Measurements from ENCODE around the gene MTAP. TPM values are rescaled to one million over a fixed set of nuclear protein-coding genes. Genes with fewer than 3 reads are reported as not detected.
"Not testable (repeated sequence)": the region's sequence is repeated elsewhere in the genome, so short reads cannot be mapped to it uniquely, and the experiment has no call there.

The MTAP gene
- total RNA-seq, 1 experiment from 2014 or later: 326 TPM

DNA sequence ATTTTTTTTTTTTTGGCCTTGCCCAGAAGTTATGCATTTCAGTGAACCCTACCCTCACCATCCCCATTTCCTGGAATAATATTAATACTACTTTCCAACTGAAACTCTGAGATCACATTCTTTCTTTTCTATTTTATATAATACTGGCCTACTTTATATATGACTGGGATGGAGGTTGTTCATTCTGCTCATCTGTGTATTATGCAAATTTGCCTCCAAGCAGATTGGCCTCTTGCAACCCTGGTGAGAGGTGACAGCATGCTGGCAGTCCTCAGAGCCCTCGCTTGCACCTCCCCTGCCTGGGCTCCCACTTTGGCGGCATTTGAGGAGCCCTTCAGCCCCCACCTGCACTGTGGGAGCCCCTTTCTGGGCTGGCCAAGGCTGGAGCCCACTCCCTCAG is 156.4 kb downstream of the MTAP start:
- CTCF ChIA-PET: no interaction called here
- no TSS peak for BruUV-seq (replicated peaks)

DNA sequence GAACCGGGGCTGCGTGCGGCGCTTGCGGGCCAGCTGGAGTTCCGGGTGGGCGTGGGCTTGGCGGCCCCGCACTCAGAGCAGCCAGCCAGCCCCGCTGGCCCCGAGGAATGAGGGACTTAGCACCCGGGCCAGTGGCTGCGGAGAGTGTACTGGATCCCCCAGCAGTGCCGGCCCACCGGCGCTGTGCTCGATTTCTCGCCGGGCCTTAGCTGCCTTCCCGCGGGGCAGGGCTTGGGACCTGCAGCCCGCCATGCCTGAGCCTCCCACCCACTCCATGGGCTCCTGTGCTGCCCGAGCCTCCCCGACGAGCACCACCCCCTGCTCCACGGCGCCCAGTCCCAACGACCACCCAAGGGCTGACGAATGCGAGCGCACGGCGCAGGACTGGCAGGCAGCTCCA is 156.8 kb downstream of the MTAP start:
- H4K20me1 ChIP-seq (ENCODE audit: insufficient read depth); intact Hi-C loops (cut with micrococcal nuclease); H3K9me2 ChIP-seq (ENCODE audit: insufficient read depth); H2AFZ ChIP-seq (ENCODE audit: low read depth, low read length, poor library complexity, severe bottlenecking); DNase-seq (ENCODE audit: low read depth, low spot score); H3K27ac ChIP-seq (ENCODE audit: low read depth, low read length); H3K4me1 ChIP-seq (ENCODE audit: control insufficient read depth in 1 of 2, insufficient read depth in 2 of 2, low read length in 2 of 2); H3K27me3 ChIP-seq (ENCODE audit: insufficient read depth, low read length); CTCF ChIA-PET; H3K4me3 ChIP-seq (replicated peaks in 1 of 2; ENCODE audit: low read depth in 1 of 2, low read length in 2 of 2); H3K9ac ChIP-seq (ENCODE audit: low read length); H3K4me2 ChIP-seq (ENCODE audit: low read length); H3K36me3 ChIP-seq (ENCODE audit: control insufficient read depth in 1 of 2, insufficient read depth in 2 of 2, low read length in 2 of 2); RAD21 ChIA-PET (ENCODE audit: low non-redundant PET in 1 of 2, low total read pairs in 2 of 2, uncharacterized antibody in 2 of 2, unreplicated experiment in 2 of 2); ATAC-seq; H3K9me3 ChIP-seq (ENCODE audit: control insufficient read depth in 1 of 2, insufficient read depth in 1 of 2, low read depth in 1 of 2, low read length in 2 of 2); POLR2A ChIA-PET; BruUV-seq (replicated peaks); H3K79me2 ChIP-seq (ENCODE audit: insufficient read depth, low read length): not testable (repeated sequence)

More for the DNA sequence above, 156.4 kb downstream of the MTAP start:
- H3K4me1 ChIP-seq (ENCODE audit: control insufficient read depth in 1 of 2, insufficient read depth in 2 of 2, low read length in 2 of 2): no peaks in the 10 kb centered on the region
- no peak for DNase-seq (ENCODE audit: low read depth, low spot score)
- no peak overlapping the region for H3K4me3 ChIP-seq (replicated peaks in 1 of 2; ENCODE audit: low read depth in 1 of 2, low read length in 2 of 2)
- H3K36me3 ChIP-seq (ENCODE audit: control insufficient read depth in 1 of 2, insufficient read depth in 2 of 2, low read length in 2 of 2): no peaks in the 10 kb centered on the region
- ChIA-PET POLR2A (no interaction called here), RAD21 (ENCODE audit: low non-redundant PET in 1 of 2, low total read pairs in 2 of 2, uncharacterized antibody in 2 of 2, unreplicated experiment in 2 of 2) (no interaction called here)
- H3K4me2 ChIP-seq (ENCODE audit: low read length): no peak overlapping the region
- no peak for ATAC-seq
- H3K9ac ChIP-seq (ENCODE audit: low read length): no peak overlapping the region
- no peaks in the 10 kb centered on the region for H3K9me2 ChIP-seq (ENCODE audit: insufficient read depth)
- H3K9me3 ChIP-seq (ENCODE audit: control insufficient read depth in 1 of 2, insufficient read depth in 1 of 2, low read depth in 1 of 2, low read length in 2 of 2): no peaks in the 10 kb centered on the region
- H3K79me2 ChIP-seq (ENCODE audit: insufficient read depth, low read length): no peaks in the 10 kb centered on the region
- TF ChIP-seq SP1 (IDR thresholded peaks at IDR 0.05; ENCODE audit: low read depth): no peak
- TF ChIP-seq RAD21 (IDR thresholded peaks at IDR 0.05; ENCODE audit: low read depth): no peak
- TF ChIP-seq EZH2 (IDR thresholded peaks at IDR 0.05): no peak
- TF ChIP-seq YY1 (IDR thresholded peaks at IDR 0.05; ENCODE audit: extremely low read depth, insufficient replicate concordance, low read depth, low read length): no peak
- no peaks in the 10 kb centered on the region for H4K20me1 ChIP-seq (ENCODE audit: insufficient read depth)
- H2AFZ ChIP-seq (ENCODE audit: low read depth, low read length, poor library complexity, severe bottlenecking): no peak overlapping the region
- H3K27ac ChIP-seq (ENCODE audit: low read depth, low read length): no peak overlapping the region
- no peaks in the 10 kb centered on the region for H3K27me3 ChIP-seq (ENCODE audit: insufficient read depth, low read length)
- intact Hi-C loops (cut with micrococcal nuclease): no loop called here

DNA sequence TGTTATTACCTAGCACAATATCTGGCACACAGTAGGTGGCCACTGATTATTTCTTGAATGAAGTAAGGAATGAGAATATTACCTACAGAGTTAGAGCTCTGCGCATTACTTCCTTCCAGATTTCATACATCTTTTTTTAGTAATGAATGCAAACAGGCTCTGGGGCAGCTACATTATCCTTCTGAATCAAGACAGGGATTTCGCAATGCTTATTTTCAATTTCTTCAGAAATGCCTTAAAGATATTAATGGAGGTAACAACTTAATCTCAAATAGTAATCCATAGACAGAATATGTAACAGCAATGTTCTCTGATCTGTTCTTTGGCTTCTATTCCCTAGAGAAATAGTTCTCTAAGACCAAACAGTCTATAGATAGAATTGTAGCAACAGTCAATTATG is 159.1 kb downstream of the MTAP start:
- no peaks in the 10 kb centered on the region for H4K20me1 ChIP-seq (ENCODE audit: insufficient read depth)
- no peaks in the 10 kb centered on the region for H3K9me3 ChIP-seq (ENCODE audit: control insufficient read depth in 1 of 2, insufficient read depth in 1 of 2, low read depth in 1 of 2, low read length in 2 of 2)
- H3K27ac ChIP-seq (ENCODE audit: low read depth, low read length): no peak overlapping the region
- H3K27me3 ChIP-seq (ENCODE audit: insufficient read depth, low read length): no peaks in the 10 kb centered on the region
- RAD21 ChIA-PET (ENCODE audit: low non-redundant PET in 1 of 2, low total read pairs in 2 of 2, uncharacterized antibody in 2 of 2, unreplicated experiment in 2 of 2): no interaction called here
- no peaks in the 10 kb centered on the region for H3K79me2 ChIP-seq (ENCODE audit: insufficient read depth, low read length)
- no peak overlapping the region for H3K4me3 ChIP-seq (replicated peaks in 1 of 2; ENCODE audit: low read depth in 1 of 2, low read length in 2 of 2)
- no peak for ATAC-seq
- no peaks in the 10 kb centered on the region for H3K4me1 ChIP-seq (ENCODE audit: control insufficient read depth in 1 of 2, insufficient read depth in 2 of 2, low read length in 2 of 2)
- POLR2A ChIA-PET: no interaction called here
- no peaks in the 10 kb centered on the region for H3K36me3 ChIP-seq (ENCODE audit: control insufficient read depth in 1 of 2, insufficient read depth in 2 of 2, low read length in 2 of 2)
- no peak overlapping the region for H2AFZ ChIP-seq (ENCODE audit: low read depth, low read length, poor library complexity, severe bottlenecking)
- H3K4me2 ChIP-seq (ENCODE audit: low read length): no peak overlapping the region
- BruUV-seq (replicated peaks): no TSS peak
- CTCF ChIA-PET: no interaction called here
- H3K9me2 ChIP-seq (ENCODE audit: insufficient read depth): no peaks in the 10 kb centered on the region
- H3K9ac ChIP-seq (ENCODE audit: low read length): no peak overlapping the region
- intact Hi-C loops (cut with micrococcal nuclease): no loop called here
- no peak for DNase-seq (ENCODE audit: low read depth, low spot score)
- TF ChIP-seq ZFX (IDR thresholded peaks at IDR 0.05) (no peak), POLR2A (IDR thresholded peaks at IDR 0.05; ENCODE audit: borderline replicate concordance, extremely low read depth, insufficient read depth, insufficient read length) (no peak), TCF7L2 (IDR thresholded peaks at IDR 0.05; ENCODE audit: borderline replicate concordance, extremely low read depth, insufficient read depth, insufficient read length) (no peak), SIN3A (IDR thresholded peaks at IDR 0.05; ENCODE audit: low read depth) (no peak), EGR1 (IDR thresholded peaks at IDR 0.05; ENCODE audit: low read depth) (no peak), CEBPB (IDR thresholded peaks at IDR 0.05; ENCODE audit: low read depth) (no peak), SP1 (IDR thresholded peaks at IDR 0.05; ENCODE audit: low read depth) (no peak), FOSL1 (IDR thresholded peaks at IDR 0.05; ENCODE audit: low read depth) (no peak), ZNF274 (IDR thresholded peaks at IDR 0.05; ENCODE audit: low read depth, low read length) (no peak)
- TF ChIP-seq, protein P1, sequence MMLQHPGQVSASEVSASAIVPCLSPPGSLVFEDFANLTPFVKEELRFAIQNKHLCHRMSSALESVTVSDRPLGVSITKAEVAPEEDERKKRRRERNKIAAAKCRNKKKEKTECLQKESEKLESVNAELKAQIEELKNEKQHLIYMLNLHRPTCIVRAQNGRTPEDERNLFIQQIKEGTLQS (IDR thresholded peaks at IDR 0.05): no peak

Data from HCT116 (cell line).